Osteoblast (primary cell): ENCODE data around the gene ETNK2. TPM values are rescaled to one million over a fixed set of nuclear protein-coding genes. Genes with fewer than 3 reads are reported as not detected.
A peak's percentile ranks its signal among the peaks of the same experiment; 100 is the strongest.

ENCODE experiments used
- DNase-seq: peaks from one replicate; pipeline ENCODE4 v3.0.0; 2011; ENCODE audit warnings: low spot score, mixed read lengths; ENCODE audit not compliant: insufficient read length; ENCODE audit errors: missing footprints
- H2AFZ ChIP-seq: 2 replicates; pipeline ENCODE4 v1.6.0; 2011; ENCODE audit warnings: mild to moderate bottlenecking, low read length
- H3K27ac ChIP-seq: 2 replicates; pipeline ENCODE4 v1.5.1; 2011; ENCODE audit warnings: mild to moderate bottlenecking, low read depth, low read length, moderate library complexity
- H3K27me3 ChIP-seq: 2 replicates; pipeline ENCODE4 v1.6.0; 2012; ENCODE audit warnings: mild to moderate bottlenecking, control low read depth, inconsistent platforms, low read length, moderate library complexity; ENCODE audit not compliant: insufficient read depth
- H3K36me3 ChIP-seq: 2 replicates; pipeline ENCODE4 v1.5.1; 2011; ENCODE audit warnings: mild to moderate bottlenecking, low read length, control low read depth, moderate library complexity; ENCODE audit not compliant: insufficient read depth
- H3K4me1 ChIP-seq: 2 replicates; pipeline ENCODE4 v1.5.1; 2011; ENCODE audit warnings: mild to moderate bottlenecking, low read length, control low read depth, moderate library complexity; ENCODE audit not compliant: insufficient read depth
- H3K4me2 ChIP-seq: 2 replicates; pipeline ENCODE4 v1.6.0; 2011; ENCODE audit warnings: mild to moderate bottlenecking, low read length; ENCODE audit not compliant: insufficient read depth
- H3K4me3 ChIP-seq: fragments of 200-600 bp; sonication (generic); 3 replicates; pipeline ENCODE4 v1.5.1; 2012; ENCODE audit warnings: mild to moderate bottlenecking, low read length, inconsistent platforms; ENCODE audit not compliant: insufficient read depth
- H3K79me2 ChIP-seq: 2 replicates; pipeline ENCODE4 v1.6.0; 2012; ENCODE audit warnings: mild to moderate bottlenecking, low read length, control low read depth, inconsistent platforms; ENCODE audit not compliant: insufficient read depth
- H3K9me3 ChIP-seq: 2 replicates; pipeline ENCODE4 v1.5.1; 2011; ENCODE audit warnings: low read depth, low read length, control low read depth
- H4K20me1 ChIP-seq: 2 replicates; pipeline ENCODE4 v1.6.0; 2012; ENCODE audit warnings: mild to moderate bottlenecking, low read length, control low read depth; ENCODE audit not compliant: insufficient read depth
- CTCF ChIP-seq: IDR thresholded peaks from 2 replicates; pipeline ENCODE4 v1.5.1; 2011; ENCODE audit warnings: mild to moderate bottlenecking, low read depth, low read length, moderate library complexity; ENCODE audit errors: extremely low read depth
- total RNA-seq: library from RNA; depleted of rRNA; stranded (reverse); fragments of >200 nt; gene quantifications from 2 replicates; pipeline ENCODE4 v1.2.3, GENCODE V29; 2012

The ETNK2 gene
- total RNA-seq, 1 donor = 0.72 TPM

DNA sequence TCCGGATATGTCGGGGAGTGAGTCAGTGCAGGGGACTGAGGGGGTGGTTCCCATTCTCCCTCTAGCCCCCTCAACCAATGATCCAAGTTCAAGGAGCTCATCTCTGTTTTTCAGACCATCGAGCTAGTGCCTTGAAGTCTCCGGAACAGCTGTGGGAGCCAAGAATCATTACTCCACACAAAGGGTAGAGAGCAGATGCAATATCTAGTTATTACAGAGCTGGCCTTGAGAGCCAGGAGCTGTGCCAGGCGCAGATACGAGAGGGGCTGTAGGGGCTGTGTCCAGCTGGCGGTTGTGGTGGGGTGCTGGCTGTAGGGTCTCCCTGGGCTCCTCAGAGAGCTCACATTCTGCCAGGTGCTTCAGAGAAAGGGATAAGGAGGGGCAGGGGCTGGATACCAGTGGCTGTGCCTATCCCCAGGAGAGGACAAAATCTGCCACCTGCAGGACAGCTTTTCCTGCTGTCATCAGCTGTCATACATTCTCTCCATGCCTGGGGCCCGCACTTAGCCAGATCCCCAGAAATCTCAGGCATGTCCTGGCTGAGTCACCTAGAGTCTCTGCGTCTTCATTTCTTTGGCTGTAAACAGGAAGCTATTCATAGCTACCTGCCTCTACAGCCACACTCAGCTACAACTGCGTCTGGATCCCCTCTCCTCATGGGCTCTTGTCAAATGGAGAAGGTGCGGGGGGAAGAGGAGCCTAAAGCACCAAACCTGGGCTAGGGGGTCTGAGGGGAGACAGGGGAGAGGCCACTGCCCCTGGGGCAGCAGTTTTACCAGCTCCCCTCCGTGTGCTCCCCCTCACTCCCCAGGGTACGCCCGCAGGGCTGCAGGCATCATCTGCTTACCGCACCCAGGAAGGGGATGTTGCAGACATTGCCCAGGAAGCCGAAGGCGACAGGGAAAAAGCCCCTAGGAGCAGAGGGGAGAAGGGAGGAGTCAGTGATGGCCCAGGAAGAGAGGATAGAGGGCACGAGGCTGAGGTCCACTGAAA is 46.8 kb upstream of the ETNK2 start:
- TF ChIP-seq CTCF = no peak
- Histone ChIP-seq H4K20me1 (no peaks in the 10 kb centered on the region), H3K36me3 (no peaks in the 10 kb centered on the region), H3K27ac (no peak overlapping the region), H2AFZ (no peak overlapping the region), H3K4me2 (no peak overlapping the region), H3K4me1 (peaks cover 9% of the 10 kb centered on the region), H3K79me2 (no peaks in the 10 kb centered on the region), H3K9me3 (no peaks in the 10 kb centered on the region), H3K27me3 (peaks cover 13% of the 10 kb centered on the region), H3K4me3 (no peak overlapping the region)
- peak; percentile 90 for DNase-seq

DNA sequence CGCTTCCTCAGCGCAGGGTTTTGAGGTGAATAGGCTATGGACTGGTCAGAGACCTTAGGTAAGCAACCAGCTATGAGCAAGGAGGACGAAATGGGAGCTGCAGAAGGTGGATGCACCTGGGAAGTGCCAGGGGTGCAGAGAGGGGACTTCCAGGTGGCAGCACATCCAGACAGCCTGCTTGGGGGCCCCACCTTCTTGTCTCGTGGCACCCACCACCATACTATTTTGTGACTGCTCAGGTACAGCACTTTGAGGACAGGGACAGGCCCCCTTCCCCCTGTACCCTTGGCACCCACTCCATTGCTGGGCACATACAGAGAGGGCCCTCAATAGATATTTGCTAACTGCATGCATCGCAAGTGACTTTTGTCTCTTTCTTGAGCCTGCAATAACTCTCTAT is 45.2 kb upstream of the ETNK2 start:
- H2AFZ ChIP-seq = no peak overlapping the region
- no peaks in the 10 kb centered on the region for H3K9me3 ChIP-seq
- H3K27ac ChIP-seq = no peak overlapping the region
- no peak overlapping the region for H3K4me2 ChIP-seq
- H3K4me3 ChIP-seq = no peak overlapping the region
- H3K36me3 ChIP-seq = no peaks in the 10 kb centered on the region
- peaks cover 9% of the 10 kb centered on the region for H3K4me1 ChIP-seq
- no peak for TF ChIP-seq CTCF
- H3K79me2 ChIP-seq = no peaks in the 10 kb centered on the region
- H3K27me3 ChIP-seq = peaks cover 4% of the 10 kb centered on the region
- H4K20me1 ChIP-seq = no peaks in the 10 kb centered on the region
- no peak for DNase-seq

- no peak for DNase-seq
Observed at GRCh38 chr1:204196068-204196795, 44.4 kb upstream of the ETNK2 start, which contains the start of gene KISS1. TSS of gene KISS1 (minus strand) at chr1:204196491. CDS start at chr1:204192876, 3,615 bp downstream.

More at GRCh38 chr1:204196068-204196795, 44.4 kb upstream of the ETNK2 start, which contains the start of gene KISS1:
- peaks cover 9% of the 10 kb centered on the region for H3K4me1 ChIP-seq
- no peaks in the 10 kb centered on the region for H3K36me3 ChIP-seq
- no peak for TF ChIP-seq CTCF
- peaks cover 11% of the 10 kb centered on the region for H3K27me3 ChIP-seq
- no peak within 1 kb of the TSS for H3K4me3 ChIP-seq
- no peak within 1 kb of the TSS for H3K4me2 ChIP-seq
- H2AFZ ChIP-seq = peak within 1 kb of the TSS; percentile 23
- H3K9me3 ChIP-seq = no peaks in the 10 kb centered on the region
- no peaks in the 10 kb centered on the region for H4K20me1 ChIP-seq
- no peaks in the 10 kb centered on the region for H3K79me2 ChIP-seq
- H3K27ac ChIP-seq = no peak within 1 kb of the TSS
